Left ventricle myocardium inferior (tissue), 1 donor: Measurements from ENCODE around the gene NBPF1. TPM values are rescaled to one million over a fixed set of nuclear protein-coding genes. Genes with fewer than 3 reads are reported as not detected.
A peak's percentile ranks its signal among the peaks of the same experiment; 100 is the strongest.
"Not testable (repeated sequence)": the region's sequence is repeated elsewhere in the genome, so short reads cannot be mapped to it uniquely, and the experiment has no call there.

Source experiments
- DNase-seq: peaks from one replicate; pipeline ENCODE4 v3.0.0-alpha.2; 2020
- H3K27ac ChIP-seq: fragments of 200-600 bp; replicated peaks from 2 replicates; pipeline ENCODE4 v1.8.0; 2021
- H3K27me3 ChIP-seq: fragments of 200-600 bp; 2 replicates; pipeline ENCODE4 v1.8.0; 2021; ENCODE audit warnings: low read depth
- H3K36me3 ChIP-seq: fragments of 200-600 bp; 2 replicates; pipeline ENCODE4 v1.8.0; 2021
- H3K4me1 ChIP-seq: fragments of 200-600 bp; 2 replicates; pipeline ENCODE4 v1.8.0; 2021
- H3K4me3 ChIP-seq: fragments of 200-600 bp; 2 replicates; pipeline ENCODE4 v1.8.0; 2021; ENCODE audit warnings: mild to moderate bottlenecking, moderate library complexity
- H3K9me3 ChIP-seq: fragments of 200-600 bp; replicated peaks from 2 replicates; pipeline ENCODE4 v1.8.0; 2021
- intact Hi-C: fragments of 100-400 bp; cut with micrococcal nuclease; formaldehyde crosslinking; loops from one replicate; pipeline ENCODE4 v1.11.0; 2022
- long read RNA-seq: library from polyadenylated mRNA; unstranded; transcript quantifications from one replicate; pipeline ENCODE4 v2.0.0, GENCODE V29; 2021
- total RNA-seq: library from RNA; stranded (reverse); fragmentation: NEBNext Ultra II Directional; extraction: Animal tissue kit (Norgen Biotek cat#: 25700); gene quantifications from one replicate; pipeline ENCODE4 v1.2.1, GENCODE V29; 2021
- TF ChIP-seq, protein P1 (sequence below): fragments of 200-600 bp; IDR thresholded peaks from 2 replicates; pipeline ENCODE4 v1.8.0; 2021; ENCODE audit warnings: antibody characterized with exemption, mild to moderate bottlenecking, borderline replicate concordance
- donor health status: DM: no; HTN: yes; CAD: no; lungs with severe emphysema.

Gene NBPF1
- 9.7 TPM for total RNA-seq
- long read RNA-seq, transcript NBPF1-205 (3 exons, 2,755 nt), result major isoform, 8 of 16 reads
- long read RNA-seq, partial matches to known transcripts, result 0 of 16 reads
- long read RNA-seq, other reads (novel, unspliced or antisense), result 5 of 16 reads

DNA sequence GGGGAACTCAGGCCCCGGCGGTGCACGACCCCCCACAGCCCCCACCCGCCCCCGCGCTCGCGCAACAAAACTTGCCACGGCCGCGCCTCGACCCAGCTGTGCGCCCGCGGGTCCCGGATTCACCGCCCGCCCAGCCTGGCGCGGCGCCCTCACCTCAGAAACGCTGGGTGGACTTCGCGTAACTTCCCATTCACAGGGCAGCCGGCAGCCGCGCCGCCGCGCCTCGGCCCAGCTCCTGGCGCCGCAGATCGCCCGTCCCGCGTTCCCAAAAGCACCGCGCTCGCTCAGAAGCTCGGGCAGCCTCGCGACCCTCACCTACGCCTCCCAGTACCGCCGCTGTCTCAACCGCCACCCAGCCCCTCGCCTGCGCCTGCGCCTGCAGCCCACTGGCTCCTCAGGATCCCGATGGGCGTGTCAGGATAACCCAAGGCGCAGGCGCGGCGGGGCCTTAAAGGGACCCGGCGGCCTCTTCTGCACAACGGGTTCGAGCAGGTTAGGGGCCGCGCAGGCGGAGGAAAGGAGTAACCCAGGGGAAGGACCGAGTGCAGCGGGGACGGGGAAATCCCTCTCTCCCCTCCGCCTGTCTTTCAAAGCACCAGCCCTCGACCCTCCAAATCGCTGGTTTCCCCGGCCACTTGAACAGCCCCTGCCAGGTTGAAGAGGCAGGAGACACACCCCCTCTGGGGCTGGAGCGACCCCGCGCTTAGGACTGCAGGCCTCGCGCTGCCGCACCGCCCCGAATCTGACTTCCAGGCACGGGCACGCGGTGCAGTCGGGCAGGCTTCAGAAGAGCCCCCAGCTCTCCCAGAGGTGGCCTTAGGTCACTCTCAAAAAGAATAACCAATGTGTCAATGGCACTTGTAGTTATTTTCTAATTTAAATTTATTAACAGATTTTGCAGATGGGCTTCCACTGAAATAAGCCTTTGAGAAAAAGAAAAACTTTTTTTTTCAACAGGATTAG is at the start of gene NBPF1:
TSS of gene NBPF1 (minus strand) at position 380 of the 963 bp plus-strand sequence.
- peaks cover 7% of the 10 kb centered on the region for H3K36me3 ChIP-seq
- intact Hi-C loops, result no loop called here
- H3K4me3 ChIP-seq, result peak within 1 kb of the TSS; percentile 73
- H3K9me3 ChIP-seq, result no peaks in the 10 kb centered on the region
- TF ChIP-seq, protein P1, sequence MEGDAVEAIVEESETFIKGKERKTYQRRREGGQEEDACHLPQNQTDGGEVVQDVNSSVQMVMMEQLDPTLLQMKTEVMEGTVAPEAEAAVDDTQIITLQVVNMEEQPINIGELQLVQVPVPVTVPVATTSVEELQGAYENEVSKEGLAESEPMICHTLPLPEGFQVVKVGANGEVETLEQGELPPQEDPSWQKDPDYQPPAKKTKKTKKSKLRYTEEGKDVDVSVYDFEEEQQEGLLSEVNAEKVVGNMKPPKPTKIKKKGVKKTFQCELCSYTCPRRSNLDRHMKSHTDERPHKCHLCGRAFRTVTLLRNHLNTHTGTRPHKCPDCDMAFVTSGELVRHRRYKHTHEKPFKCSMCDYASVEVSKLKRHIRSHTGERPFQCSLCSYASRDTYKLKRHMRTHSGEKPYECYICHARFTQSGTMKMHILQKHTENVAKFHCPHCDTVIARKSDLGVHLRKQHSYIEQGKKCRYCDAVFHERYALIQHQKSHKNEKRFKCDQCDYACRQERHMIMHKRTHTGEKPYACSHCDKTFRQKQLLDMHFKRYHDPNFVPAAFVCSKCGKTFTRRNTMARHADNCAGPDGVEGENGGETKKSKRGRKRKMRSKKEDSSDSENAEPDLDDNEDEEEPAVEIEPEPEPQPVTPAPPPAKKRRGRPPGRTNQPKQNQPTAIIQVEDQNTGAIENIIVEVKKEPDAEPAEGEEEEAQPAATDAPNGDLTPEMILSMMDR, result no peak
- H3K27me3 ChIP-seq, result no peaks in the 10 kb centered on the region
- H3K27ac ChIP-seq, result peak within 1 kb of the TSS; percentile 88
- H3K4me1 ChIP-seq, result peaks cover 31% of the 10 kb centered on the region
- peak; percentile 96 for DNase-seq

GRCh38 chr1:16658234-16658633 is 44.9 kb upstream of the NBPF1 start:
- intact Hi-C loops, H3K27me3 ChIP-seq, H3K4me1 ChIP-seq, DNase-seq, H3K36me3 ChIP-seq, H3K4me3 ChIP-seq, H3K27ac ChIP-seq, H3K9me3 ChIP-seq: not testable (repeated sequence)

DNA sequence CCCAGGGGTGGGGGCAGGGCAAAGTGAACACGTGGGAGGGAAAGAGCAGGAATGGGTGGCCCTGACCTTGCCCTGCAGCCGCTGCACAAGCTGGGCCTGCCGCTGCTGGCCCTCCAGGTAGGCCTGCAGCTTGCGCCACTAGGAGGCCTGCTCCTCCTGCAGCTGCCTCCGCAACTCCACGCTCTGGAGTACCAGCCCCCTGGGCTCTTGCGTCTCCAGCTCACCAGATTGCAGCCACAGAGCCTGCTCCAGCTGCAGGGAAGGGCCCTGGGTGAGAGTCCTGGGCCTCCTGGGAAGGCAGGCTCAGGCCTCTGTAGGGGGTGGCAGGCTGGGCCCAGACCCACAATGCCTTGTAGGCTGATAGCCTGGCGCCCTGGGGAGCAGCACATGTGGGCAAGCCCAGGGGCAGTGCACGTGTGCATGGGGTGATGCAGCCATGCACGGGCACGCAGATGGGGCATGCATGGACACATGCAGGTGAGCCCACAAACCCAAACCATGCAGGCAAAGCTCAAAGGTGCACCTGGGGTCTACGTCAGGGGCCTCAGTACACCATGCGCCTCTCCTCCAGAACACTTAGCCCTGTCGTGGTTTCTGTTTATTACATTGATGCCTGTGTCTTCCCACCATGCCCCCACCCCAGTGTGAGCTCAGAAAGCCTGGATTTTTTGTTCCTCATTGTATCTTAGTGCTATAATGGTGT is 43.8 kb upstream of the NBPF1 start:
- H3K4me1 ChIP-seq, H3K36me3 ChIP-seq, H3K27me3 ChIP-seq, DNase-seq, H3K27ac ChIP-seq, H3K4me3 ChIP-seq, intact Hi-C loops, H3K9me3 ChIP-seq: not testable (repeated sequence)

GRCh38 chr1:16656574-16656973 is 43.2 kb upstream of the NBPF1 start:
- H3K27ac ChIP-seq, H3K27me3 ChIP-seq, DNase-seq, H3K36me3 ChIP-seq, H3K9me3 ChIP-seq, intact Hi-C loops, H3K4me3 ChIP-seq, H3K4me1 ChIP-seq: not testable (repeated sequence)

DNA sequence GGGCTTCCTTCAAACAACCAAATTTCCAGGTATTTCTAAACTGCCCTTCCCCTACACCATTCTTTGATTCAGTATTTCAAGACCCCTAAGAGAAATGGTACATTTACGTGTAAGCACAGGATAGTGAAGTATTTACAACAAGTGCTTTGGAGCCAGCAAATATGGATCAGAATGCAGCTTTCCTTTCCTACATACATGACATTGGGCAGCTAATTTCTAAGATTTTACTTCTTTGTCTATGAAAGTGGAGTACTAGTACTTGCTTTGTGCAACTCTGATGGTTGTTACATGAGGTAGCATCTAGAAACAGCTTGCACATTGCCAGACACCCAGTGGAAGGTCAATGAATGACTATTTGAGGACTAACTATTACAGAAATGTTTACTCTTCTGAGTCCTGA is 38.2 kb upstream of the NBPF1 start:
- H3K9me3 ChIP-seq, H3K4me1 ChIP-seq, intact Hi-C loops, H3K4me3 ChIP-seq, DNase-seq, H3K27ac ChIP-seq, H3K36me3 ChIP-seq: not testable (repeated sequence)
- H3K27me3 ChIP-seq, result peaks cover 18% of the 10 kb centered on the region

DNA sequence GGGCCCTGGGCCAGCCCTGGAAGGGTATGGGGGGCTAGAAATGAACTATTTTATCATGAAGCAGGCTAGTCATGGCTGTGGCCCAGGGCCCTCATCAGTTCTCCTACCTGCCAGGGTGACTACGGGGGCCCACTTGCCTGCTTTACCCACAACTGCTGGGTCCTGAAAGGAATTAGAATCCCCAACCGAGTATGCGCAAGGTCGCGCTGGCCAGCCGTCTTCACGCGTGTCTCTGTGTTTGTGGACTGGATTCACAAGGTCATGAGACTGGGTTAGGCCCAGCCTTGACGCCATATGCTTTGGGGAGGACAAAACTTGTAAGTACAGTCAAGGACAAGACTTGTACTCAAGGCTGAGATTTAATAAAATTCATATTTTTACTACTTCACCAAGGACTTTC is 36.6 kb upstream of the NBPF1 start:
- H3K4me3 ChIP-seq, H3K4me1 ChIP-seq, H3K36me3 ChIP-seq, intact Hi-C loops, DNase-seq, H3K9me3 ChIP-seq, H3K27ac ChIP-seq: not testable (repeated sequence)
- peaks cover 18% of the 10 kb centered on the region for H3K27me3 ChIP-seq

DNA sequence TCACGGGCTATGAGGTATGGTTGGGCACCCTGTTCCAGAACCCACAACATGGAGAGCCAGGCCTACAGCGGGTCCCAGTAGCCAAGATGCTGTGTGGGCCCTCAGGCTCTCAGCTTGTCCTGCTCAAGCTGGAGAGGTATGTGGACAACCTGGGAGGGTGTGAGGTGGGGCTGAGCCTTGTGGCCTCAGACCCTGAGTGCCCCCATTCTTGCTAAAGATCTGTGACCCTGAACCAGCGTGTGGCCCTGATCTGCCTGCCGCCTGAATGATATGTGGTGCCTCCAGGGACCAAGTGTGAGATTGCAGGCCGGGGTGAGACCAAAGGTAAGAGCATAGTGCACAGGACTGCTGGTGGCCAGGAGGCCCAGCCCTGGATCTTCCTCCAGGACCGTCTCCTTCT is 36.0 kb upstream of the NBPF1 start:
- intact Hi-C loops, H3K36me3 ChIP-seq, H3K9me3 ChIP-seq, H3K27ac ChIP-seq, H3K4me3 ChIP-seq: not testable (repeated sequence)
- peak; percentile 12 for DNase-seq
- H3K27me3 ChIP-seq, result peaks cover 18% of the 10 kb centered on the region
- H3K4me1 ChIP-seq, result peaks cover 14% of the 10 kb centered on the region

DNA sequence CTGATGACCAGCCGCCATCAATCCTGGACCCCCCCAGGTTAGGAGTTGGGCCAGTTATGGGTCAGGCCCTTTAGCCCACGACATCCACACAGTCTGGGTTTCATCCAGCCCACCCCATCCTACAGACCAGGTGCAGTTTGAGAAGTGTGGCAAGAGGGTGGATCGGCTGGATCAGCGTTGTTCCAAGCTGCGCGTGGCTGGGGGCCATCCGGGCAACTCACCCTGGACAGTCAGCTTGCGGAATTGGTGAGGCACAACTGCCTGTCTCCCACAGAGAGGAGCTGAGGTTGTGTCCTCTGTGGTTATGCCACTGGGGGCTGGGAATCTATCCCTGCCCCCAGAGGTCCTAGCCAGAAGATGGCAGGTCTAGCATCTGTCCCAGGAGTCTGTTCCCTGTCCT is 35.4 kb upstream of the NBPF1 start:
- H3K4me3 ChIP-seq, H3K9me3 ChIP-seq, DNase-seq, H3K27ac ChIP-seq, H3K36me3 ChIP-seq, intact Hi-C loops: not testable (repeated sequence)
- H3K27me3 ChIP-seq, result peaks cover 18% of the 10 kb centered on the region
- H3K4me1 ChIP-seq, result peaks cover 20% of the 10 kb centered on the region

DNA sequence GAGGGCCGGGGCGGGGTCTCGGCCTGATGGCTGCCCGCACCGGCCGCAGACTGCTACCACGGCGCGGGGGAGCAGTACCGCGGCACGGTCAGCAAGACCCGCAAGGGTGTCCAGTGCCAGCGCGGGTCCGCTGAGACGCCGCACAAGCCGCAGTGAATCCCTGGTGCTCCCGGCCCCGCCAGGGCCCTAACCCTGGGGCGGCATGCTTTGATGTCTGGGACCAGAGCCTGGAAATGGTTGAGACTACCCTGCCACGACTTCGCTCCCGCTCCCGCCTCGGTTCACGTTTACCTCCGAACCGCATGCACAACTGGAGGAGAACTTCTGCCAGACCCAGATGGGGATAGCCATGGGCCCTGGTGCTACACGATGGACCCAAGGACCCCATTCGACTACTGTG is 34.9 kb upstream of the NBPF1 start:
- DNase-seq, intact Hi-C loops: not testable (repeated sequence)
- peak overlapping the region; percentile 52 for H3K4me3 ChIP-seq

DNA sequence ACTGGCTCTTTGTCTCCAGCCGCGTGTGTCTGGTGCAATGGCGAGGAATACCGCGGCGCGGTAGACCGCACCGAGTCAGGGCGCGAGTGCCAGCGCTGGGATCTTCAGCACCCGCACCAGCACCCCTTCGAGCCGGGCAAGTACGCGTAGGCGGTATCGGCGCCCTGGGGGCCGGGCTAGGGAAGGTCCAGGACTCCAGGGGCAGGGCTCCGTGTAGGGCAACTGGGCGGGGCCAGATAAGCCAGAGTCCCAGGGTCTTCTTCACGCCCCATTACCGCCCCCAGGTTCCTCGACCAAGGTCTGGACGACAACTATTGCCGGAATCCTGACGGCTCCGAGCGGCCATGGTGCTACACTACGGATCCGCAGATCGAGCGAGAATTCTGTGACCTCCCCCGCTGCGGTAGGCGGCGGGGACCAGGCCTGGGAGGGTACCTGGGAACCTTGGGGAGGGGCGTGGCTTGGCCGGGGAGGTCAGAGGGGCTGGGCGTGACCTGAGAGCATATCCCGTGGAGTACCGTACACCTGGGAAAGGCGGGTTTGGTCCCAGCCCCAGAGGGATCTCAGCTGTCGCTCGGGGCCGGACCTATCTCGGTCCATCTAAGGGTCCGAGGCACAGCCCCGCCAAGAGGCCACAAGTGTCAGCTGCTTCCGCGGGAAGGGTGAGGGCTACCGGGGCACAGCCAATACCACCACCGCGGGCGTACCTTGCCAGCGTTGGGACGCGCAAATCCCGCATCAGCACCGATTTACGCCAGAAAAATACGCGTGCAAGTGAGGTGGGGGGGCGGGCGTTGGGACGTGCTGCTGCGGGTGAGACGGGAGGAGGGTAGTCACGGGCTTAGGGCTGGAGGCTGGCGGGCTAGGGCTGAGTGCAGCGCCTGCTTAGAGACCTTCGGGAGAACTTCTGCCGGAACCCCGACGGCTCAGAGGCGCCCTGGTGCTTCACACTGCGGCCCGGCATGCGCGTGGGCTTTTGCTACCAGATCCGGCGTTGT is 34.1 kb upstream of the NBPF1 start:
- Histone ChIP-seq H3K27me3 (peaks cover 18% of the 10 kb centered on the region), H3K4me3 (peak overlapping the region; percentile 52), H3K4me1 (peaks cover 33% of the 10 kb centered on the region)
- H3K36me3 ChIP-seq, H3K27ac ChIP-seq, intact Hi-C loops, H3K9me3 ChIP-seq: not testable (repeated sequence)
- peak; percentile 16 for DNase-seq

More for the DNA sequence above, 34.9 kb upstream of the NBPF1 start:
- not testable (repeated sequence) for H3K27ac ChIP-seq, H3K9me3 ChIP-seq, H3K36me3 ChIP-seq
- Histone ChIP-seq H3K4me1 (peaks cover 25% of the 10 kb centered on the region), H3K27me3 (peaks cover 18% of the 10 kb centered on the region)

DNA sequence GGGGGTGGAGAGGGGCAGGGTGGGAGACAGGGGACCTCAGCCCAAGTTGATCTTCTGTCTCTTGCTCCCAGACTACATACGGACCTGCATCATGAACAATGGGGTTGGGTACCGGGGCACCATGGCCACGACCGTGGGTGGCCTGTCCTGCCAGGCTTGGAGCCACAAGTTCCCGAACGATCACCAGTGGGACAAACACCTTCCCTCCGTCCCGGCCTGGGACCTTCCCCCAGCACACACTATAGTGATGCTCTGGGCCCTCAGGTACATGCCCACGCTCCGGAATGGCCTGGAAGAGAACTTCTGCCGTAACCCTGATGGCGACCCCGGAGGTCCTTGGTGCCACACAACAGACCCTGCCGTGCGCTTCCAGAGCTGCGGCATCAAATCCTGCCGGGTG is 33.4 kb upstream of the NBPF1 start:
- H3K4me3 ChIP-seq, H3K27ac ChIP-seq, DNase-seq, H3K9me3 ChIP-seq, H3K36me3 ChIP-seq, intact Hi-C loops: not testable (repeated sequence)
- peaks cover 40% of the 10 kb centered on the region for H3K4me1 ChIP-seq
- peaks cover 18% of the 10 kb centered on the region for H3K27me3 ChIP-seq
